Skeletal muscle cell (primary cell): Measurements from ENCODE around the gene CAND2.
"Not testable (repeated sequence)": the region's sequence is repeated elsewhere in the genome, so short reads cannot be mapped to it uniquely, and the experiment has no call there.

Source experiments
- DNase-seq: peaks from one replicate; pipeline ENCODE4 v3.0.0-alpha.2; 2010; ENCODE audit warnings: low read depth
- H3K4me3 ChIP-seq: 2 replicates; pipeline ENCODE4 v1.5.1; 2011; ENCODE audit warnings: low read depth, mild to moderate bottlenecking, control low read depth, low read length, moderate library complexity

The CAND2 gene

DNA sequence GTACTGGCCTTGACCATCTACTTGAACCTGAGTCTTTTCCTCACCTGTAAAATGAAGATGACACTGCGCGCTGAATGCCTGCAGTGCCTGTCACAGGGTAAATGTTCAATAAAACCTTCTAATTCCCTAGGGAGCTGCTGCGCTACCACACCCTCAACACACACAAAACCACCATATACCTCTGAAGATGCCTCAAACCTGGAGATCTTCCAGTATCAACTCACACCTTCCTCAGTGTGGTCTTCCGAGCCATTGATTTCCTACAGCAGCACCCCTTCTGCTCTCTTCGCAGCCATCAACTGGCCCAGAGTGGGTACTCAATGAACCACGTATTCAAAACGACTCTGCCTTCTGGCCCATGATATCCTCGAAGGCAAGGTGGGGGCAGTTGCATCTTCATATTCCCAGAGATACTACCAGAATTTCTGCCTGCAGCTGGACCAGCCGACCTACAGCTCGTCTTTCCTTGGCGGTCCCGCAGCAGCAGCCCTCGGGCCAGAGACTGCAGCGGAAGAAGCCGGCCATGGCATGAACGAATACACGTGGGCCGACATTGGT lies 44.2 kb downstream of the CAND2 start:
- H3K4me3 ChIP-seq = peak overlapping the region; percentile 98
- DNase-seq = no peak

DNA sequence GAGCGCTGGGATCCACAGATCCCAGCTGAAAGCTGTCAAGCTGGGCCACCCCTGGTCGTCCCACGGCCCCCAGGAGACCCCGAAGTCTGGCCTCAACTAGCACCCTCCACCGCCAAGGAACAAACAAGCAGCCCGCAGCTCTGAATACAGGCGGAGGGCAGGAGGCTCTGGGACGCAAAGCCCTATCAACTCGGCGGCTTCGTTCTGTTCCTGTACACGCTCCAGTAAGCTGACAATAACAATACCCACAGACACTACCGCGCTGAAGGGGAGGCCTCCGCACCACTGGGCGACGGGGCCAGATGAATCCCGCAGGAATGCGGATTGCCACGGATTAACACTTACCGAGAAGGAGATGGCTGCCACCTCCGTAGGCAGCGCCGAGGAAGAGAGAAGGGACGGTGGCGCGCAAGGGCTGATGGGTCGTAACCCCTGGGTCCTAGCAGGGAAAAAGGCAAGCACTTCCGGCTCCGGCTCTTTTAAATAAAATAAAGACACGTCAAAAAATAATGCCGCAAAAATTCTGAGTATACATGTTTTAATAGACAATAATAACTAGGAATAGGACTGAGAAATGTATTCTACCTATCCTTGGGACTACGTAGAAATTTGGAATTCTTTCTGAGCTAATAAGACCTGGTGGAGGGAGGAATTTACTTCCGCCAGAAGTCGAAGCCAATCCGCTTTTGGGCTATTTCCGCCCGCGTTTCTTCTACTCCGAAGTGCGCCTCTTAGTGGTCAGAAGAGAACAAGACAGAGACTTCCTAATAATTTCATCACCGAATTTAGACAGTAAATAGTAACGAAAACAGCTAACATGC lies 44.9 kb downstream of the CAND2 start, which contains the start of gene RPL32:
Gene RPL32, minus strand, starts transcription at position 417 of the 821 bp plus-strand sequence. CDS start 1,328 bp downstream, outside the sequence.
- DNase-seq = peak; percentile 83

DNA sequence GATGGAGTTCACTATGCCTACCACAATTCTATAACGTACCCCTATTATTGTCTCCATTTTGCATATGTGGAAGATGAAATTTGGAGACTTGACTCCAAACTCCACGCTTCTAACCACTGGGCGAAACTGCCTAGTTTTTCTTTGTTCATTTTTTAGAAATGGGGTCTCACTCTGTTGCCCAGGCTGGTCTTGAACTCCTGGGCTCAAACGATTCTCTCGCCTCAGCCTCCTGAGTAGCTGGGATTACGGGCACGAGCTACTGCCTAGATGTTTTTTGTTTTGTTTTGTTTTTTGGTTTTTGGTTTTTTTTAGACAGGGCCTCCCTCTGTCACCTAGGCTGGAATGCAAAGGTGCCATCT lies 45.5 kb downstream of the CAND2 start:
- no peak overlapping the region for H3K4me3 ChIP-seq
- DNase-seq = no peak

More for the DNA sequence above, 44.9 kb downstream of the CAND2 start, which contains the start of gene RPL32:
- H3K4me3 ChIP-seq = peak within 1 kb of the TSS; percentile 98

DNA sequence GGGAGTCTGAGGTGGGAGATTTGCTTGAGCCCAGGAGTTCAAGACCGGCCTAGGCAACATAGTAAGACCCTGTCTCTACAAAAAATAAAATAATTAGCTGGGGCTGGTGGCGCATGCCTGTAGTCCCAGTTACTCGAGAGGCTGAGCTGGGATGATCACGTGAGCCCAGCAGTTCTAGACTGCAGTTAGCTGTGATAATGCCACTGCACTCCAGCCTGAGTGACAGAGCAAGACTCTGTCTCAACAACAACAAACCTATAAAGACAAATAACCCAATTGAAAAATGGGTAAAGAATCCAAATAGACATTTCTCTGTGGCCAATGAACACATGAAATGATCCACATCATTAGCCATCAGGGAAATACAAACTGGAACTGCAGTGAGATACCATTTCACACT lies 46.0 kb downstream of the CAND2 start:
- DNase-seq = no peak
- no peak overlapping the region for H3K4me3 ChIP-seq

DNA sequence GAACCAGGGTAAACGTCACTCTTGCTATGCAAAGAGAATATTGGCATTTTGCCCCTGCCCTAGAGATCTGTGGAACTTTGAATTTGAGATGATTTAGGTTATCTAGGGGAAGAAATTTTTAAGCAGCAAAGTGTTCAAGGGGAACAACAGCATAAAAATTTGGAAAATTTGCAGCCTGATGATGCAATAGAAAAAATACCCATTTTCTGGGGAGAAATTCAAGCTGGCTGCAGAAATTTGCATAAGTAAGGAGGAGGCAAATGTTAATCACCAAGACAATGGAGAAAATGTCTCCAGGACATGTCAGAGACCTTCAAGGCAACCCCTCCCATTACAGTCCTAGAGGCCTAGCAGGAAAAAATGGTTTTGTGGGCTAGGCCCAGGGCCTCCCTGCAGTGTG lies 49.3 kb downstream of the CAND2 start:
- DNase-seq = no peak
- no peak overlapping the region for H3K4me3 ChIP-seq

DNA sequence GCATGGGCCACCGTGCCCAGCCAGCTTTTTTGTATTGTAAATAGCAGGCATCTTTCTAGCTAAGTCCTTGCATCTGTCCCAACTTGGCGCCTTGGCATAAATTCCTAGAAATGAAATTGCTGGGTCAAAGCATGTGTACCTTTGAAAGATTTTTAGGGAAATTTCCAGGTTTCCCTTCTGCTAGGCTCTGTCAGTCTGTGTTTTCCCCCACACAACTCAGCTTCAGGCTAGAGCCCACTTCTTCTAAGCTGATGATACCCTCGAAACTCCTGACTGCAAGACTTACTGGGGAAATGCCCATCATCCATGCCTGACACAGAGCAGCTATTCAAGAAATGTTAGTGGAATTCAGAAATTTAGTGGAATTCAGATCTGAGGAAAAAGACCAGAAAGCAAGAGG lies 55.7 kb downstream of the CAND2 start:
- DNase-seq = no peak
- H3K4me3 ChIP-seq = no peak overlapping the region

DNA sequence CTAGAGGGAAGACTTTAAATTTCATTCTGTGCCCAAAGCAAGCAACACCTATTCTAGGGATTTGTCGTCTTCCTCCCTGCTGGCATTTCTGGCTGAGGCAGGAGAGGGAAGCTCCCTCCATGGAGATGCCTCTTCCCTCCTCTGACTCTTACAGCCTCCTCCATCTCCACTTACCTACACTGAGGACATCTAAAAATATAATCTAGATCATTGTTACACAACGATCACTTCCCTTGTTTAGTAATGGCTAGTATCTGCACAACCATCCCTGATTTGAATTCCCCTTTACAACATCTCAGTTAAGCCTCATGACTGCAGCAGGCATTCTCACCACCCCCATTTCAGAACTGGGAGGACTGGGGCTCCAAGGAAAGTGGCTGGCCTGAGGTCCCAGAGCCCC lies 57.4 kb downstream of the CAND2 start:
- DNase-seq, H3K4me3 ChIP-seq: not testable (repeated sequence)

DNA sequence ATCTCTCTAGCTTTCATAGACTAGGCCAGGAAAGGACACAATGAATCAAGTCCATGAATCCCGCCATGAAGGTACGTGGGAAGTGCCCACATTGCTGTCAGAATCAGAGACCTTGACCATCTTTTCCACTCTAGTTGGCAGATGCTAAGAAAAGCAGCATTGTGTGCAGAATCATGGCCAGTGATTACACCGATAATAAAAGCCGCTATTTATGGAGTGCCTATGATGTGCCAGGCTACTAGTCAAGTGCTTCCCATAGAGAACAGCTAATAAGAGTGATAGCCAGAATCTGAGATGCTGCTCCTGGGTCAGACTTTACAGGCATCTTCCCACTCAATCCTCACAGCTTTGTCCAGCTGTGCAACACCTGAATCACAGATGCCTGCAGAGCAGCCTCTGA lies 58.1 kb downstream of the CAND2 start:
- H3K4me3 ChIP-seq = no peak overlapping the region
- no peak for DNase-seq

DNA sequence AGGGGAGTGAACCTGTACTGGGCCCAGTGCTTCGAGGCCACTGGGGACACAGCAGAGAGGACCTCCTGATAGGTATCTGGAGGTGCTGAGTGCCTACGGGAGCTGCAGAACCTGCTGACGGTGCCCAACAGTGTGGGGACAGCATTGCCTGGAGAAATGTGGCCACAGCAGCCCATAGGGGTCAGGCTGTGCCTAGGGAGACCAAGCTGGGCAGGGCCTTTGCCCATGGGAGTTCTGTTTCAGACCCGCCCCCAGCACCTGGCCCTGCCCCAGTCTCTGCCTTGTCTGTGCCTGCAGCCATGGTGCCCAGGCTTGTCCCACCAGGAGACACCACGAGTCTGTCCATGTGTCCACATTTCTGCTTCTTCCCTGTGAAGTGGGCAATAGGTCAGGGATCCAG lies 60.1 kb downstream of the CAND2 start:
- DNase-seq = no peak
- no peak overlapping the region for H3K4me3 ChIP-seq

DNA sequence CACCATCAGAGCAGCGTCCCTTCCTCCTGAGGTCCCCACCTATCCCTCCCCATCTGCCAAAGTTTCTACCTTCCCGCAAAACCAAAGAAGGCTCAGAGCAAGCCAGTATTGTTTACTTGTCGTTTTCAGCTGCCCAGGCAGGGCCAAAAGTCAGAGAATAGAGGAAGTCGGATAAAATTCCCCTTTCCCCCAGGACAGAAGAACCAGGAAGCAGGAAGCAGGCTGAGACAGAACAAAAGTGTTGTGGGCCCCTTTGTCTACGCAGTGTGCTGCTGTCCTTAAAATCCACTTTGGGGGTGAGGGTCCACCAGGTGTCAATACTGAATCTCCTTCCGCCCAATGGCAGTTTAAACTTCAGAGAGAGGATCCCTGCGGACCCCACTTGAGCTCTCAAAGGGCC lies 63.4 kb downstream of the CAND2 start:
- no peak for DNase-seq
- no peak overlapping the region for H3K4me3 ChIP-seq

DNA sequence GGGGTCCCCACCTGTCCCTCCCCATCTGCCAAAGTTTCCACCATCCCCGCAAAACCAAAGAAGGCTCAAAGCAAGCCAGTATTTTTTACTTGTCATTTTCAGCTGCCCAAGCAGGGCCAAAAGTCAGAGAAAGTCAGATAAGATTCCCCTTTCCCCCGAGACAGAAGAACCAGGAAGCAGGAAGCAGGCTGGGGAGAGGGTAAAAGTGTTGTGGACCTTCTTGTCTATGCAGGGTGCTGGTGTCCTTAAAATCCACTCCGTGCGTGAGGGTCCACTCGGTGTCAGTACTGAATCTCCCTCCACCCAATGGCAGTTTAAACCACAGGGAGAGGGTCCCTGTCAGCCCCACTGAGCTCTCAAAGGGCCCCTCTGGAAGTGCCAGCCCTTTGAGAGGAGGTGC lies 65.1 kb downstream of the CAND2 start:
- no peak overlapping the region for H3K4me3 ChIP-seq
- DNase-seq = no peak

DNA sequence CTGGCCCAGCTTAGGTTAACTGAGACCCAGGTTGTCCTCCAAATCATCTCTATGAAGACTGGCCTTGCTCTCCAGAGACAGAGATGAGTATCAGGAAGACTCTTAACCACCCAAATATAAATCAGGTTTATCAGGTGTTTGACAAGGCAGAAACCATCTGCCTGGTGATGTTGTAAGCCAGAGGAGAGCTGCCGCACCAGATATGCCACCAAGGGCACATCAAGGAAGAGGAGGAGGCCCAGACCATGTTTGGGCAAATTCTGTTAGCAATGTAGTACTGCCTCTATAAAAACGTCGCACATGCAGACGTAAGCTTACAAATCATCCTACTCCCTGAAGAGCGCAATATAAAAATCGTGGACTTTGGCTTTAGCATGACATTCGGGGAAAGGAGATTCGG lies 65.9 kb downstream of the CAND2 start:
- DNase-seq = no peak
- no peak overlapping the region for H3K4me3 ChIP-seq

DNA sequence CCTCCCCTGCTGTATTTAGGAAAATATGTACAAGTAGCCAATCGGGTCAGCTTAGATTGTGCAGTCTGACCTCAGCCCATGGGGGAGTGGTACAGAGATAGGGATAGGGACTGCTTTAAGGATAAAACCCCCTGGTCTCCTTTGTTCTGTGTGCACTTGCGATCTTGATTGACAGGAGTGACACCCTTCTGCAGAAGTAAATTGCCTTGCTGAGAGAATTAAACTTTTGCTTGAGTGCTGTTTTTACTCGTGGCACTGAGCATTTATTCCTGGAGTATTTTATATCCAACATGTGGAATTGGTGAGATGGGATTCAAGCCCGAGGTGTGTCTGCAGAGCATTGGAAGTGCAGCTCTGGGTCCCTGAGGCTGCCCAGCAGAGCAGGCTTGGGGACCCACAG lies 68.8 kb downstream of the CAND2 start:
- no peak overlapping the region for H3K4me3 ChIP-seq
- DNase-seq = no peak

DNA sequence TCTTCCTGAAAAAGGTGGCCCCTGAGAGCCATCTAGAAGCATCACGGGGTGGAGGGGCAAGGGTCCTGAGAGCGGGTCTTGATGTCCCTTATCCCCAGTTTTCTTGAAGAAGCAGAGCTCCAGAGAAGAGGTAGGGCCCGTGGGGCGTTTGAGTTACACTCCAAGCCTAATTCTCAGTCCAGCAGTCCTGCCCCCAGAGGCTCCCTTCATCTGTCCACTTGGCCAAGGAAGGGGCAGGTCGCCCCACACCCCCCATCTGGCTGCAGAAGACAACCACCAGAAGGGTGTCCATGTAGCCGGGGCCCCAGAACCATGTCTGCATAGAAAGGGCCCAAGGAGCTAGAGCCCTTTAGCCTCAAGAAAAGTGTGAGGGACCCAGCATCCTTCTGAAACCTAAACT lies 70.4 kb downstream of the CAND2 start:
- no peak for DNase-seq
- H3K4me3 ChIP-seq = no peak overlapping the region

DNA sequence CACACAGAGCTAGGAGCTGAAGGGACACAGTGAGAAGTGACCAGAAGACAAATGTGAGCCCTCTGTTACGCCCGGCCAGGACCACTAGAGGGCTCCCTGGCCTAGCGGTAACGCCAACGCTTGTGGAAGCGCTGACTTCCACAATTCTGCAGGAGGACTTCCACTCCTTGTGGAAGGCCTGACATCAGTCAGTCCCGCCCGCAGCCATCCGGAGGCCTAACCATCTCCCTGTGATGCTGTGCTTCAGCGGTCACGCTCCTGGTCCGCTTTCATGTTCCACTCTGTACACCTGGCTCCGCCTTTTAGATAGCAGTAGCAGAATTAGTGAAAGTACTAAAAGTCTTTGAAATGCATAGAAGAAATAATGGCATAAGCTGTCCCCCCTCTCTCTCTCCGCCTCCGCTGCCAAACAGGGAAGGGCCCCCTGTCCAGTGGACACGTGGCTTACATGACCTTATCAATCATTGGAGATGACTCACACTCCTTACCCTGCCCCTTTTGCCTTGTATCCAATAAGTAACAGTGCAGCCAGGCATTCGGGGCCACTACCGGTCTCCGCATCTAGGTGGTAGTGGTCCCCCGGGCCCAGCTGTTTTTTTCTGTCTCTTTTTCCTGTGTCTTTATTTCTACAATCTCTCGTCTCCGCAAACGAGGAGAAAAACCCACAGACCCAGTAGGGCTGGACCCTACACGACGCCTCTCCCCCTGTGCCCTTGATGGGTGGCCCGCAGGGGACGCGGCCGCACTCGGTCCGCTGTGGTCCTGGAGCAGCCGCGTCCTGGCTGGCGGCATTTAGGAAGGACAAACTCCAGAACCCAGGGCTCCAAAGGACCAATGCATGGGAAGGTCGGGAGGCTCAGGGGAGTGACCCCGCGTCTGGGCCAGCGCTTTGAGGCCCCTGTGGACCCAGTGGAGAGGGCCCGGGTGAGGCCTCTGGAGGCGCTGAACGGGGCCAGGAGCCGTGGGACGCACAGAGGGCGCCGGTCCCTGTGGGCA lies 71.9 kb downstream of the CAND2 start:
- peak overlapping the region; percentile 31 for H3K4me3 ChIP-seq
- DNase-seq = peak; percentile 65

DNA sequence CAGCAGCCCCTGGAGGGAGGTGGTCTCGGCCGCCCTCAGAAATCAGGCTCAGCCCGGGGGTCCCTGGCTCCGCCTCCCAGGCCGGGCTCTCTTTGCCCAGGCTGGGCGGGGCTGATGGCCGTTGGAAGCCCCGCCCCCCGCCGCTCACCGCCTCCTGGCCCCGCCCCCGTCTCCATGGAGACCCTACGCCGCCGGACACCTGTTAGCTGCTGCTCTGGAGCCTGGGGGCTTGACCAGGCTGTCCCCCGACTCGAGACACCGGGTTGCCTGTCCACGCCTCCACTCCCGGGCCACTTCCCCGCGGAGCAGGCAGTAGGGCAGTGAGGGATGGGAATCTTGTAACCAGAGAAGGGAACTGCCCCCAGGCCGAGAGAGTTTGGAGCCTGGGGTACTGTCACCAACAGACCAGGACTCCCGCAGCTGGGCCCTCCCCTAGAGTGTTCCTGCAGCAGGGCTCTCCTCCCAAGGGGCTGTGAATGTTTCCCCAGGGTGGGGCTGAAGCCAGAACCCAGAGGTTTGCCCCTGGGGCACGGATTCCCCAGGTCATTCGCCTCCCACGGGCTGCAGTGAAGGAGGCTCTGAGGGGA lies 72.6 kb downstream of the CAND2 start:
- H3K4me3 ChIP-seq = peak overlapping the region; percentile 31
- no peak for DNase-seq

DNA sequence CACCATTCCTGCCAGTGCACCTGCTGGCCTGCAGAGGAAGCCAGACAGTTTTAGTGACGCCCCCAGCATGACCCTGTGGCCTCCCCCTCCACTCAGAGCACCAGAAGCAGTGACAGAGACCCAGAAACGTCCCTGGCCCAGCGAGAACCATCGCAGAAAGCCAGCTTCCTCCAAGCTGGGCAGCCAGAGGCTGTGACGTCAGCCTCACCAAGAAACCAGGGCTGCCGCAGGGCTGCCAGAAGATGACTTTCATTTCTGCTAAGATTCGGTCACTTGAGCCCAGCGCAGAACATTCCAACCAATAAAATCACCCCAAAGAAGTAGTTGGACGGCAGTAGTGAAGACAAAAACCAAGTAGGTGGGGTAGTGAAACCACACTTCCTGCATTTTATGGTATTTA lies 74.5 kb downstream of the CAND2 start:
- no peak for DNase-seq

DNA sequence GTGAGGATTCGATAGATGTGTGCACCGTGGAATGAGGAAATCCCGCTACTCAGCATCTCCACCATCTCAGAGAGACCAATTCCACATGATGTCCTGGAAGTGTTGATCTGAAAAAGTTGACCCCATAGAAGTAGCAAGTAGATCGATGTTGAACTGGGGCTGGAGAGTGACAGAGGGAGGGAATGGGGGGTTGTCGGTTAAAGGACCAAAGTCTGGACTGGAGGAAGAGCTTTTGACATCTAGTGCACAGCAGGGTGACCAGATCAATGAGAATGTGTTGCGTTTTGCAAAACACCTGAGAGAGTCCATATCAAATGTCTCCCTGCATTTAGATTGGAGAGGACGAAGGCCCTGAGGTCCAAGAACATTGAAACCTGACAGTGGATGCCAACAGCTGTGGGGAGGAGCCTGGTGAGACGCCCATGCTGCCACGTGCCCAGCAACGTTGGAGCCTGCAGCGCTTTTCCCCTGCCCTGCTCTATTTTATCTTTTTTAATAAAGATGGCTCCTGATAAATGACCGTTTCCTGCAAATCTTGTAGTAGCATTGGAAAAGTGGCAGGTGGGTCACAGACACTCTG lies 75.0 kb downstream of the CAND2 start:
- DNase-seq = no peak
- no peak overlapping the region for H3K4me3 ChIP-seq

More for the DNA sequence above, 74.5 kb downstream of the CAND2 start:
- H3K4me3 ChIP-seq = no peak overlapping the region
